Mesenchymal stem cell (in vitro differentiated cells and primary cell): ENCODE data around the gene ICOS.

Source experiments
- DNase-seq: peaks from one replicate; pipeline ENCODE4 v3.0.0-alpha.2; 2013
- H2AFZ ChIP-seq: one replicate; pipeline ENCODE4 v1.6.1; 2013; ENCODE audit warnings: low read depth, mild to moderate bottlenecking, control low read depth, inconsistent platforms, low read length, moderate library complexity
- H2AK5ac ChIP-seq: 2 replicates; pipeline ENCODE4 v1.6.1; 2013; ENCODE audit warnings: low read length, moderate library complexity, mild to moderate bottlenecking, inconsistent platforms; ENCODE audit not compliant: severe bottlenecking
- H2BK120ac ChIP-seq: one replicate; pipeline ENCODE4 v1.6.1; 2013; ENCODE audit warnings: low read depth, mild to moderate bottlenecking, inconsistent platforms, low read length, moderate library complexity
- H2BK12ac ChIP-seq, 2 experiments: one replicate each; pipeline ENCODE4 v1.6.1; 2013; ENCODE audit warnings: inconsistent platforms in 2 of 2, low read length in 2 of 2, mild to moderate bottlenecking in 2 of 2, moderate library complexity in 2 of 2, control low read depth in 1 of 2
- H2BK15ac ChIP-seq: one replicate; pipeline ENCODE4 v1.6.1; 2013; ENCODE audit warnings: mild to moderate bottlenecking, low read depth, inconsistent platforms; ENCODE audit not compliant: poor library complexity, severe bottlenecking
- H2BK5ac ChIP-seq: 2 replicates; pipeline ENCODE4 v1.6.1; 2013; ENCODE audit warnings: low read depth, mild to moderate bottlenecking, low read length, control low read depth, inconsistent platforms; ENCODE audit not compliant: poor library complexity, severe bottlenecking
- H3K14ac ChIP-seq, 2 experiments: one replicate each; pipeline ENCODE4 v1.6.1; 2013; ENCODE audit warnings: inconsistent platforms in 2 of 2, low read length in 2 of 2, control low read depth in 1 of 2, mild to moderate bottlenecking in 1 of 2, moderate library complexity in 1 of 2
- H3K18ac ChIP-seq, 2 experiments: one replicate each; pipeline ENCODE4 v1.6.1; 2013; ENCODE audit warnings: inconsistent platforms in 2 of 2, low read length in 2 of 2, control low read depth in 1 of 2, low read depth in 1 of 2, mild to moderate bottlenecking in 1 of 2
- H3K23ac ChIP-seq, 2 experiments: one replicate each; pipeline ENCODE4 v1.6.1; 2013; ENCODE audit warnings: inconsistent platforms in 2 of 2, low read length in 2 of 2, mild to moderate bottlenecking in 2 of 2, moderate library complexity in 2 of 2, control low read depth in 1 of 2
- H3K27ac ChIP-seq: 2 replicates; pipeline ENCODE4 v1.5.1; 2013; ENCODE audit warnings: mild to moderate bottlenecking, moderate library complexity, low read length, control low read depth, inconsistent platforms; ENCODE audit not compliant: poor library complexity, severe bottlenecking
- H3K27me3 ChIP-seq, 2 experiments: 2 replicates each; pipeline versions ENCODE4 v1.6.1 to v1.7.0; 2013; ENCODE audit warnings: low read length in 2 of 2, mild to moderate bottlenecking in 2 of 2, moderate library complexity in 2 of 2, control low read depth in 1 of 2, inconsistent platforms in 1 of 2; ENCODE audit not compliant: control insufficient read depth in 1 of 2, insufficient read depth in 1 of 2
- H3K36me3 ChIP-seq, 2 experiments: 2 replicates each; pipeline versions ENCODE4 v1.6.1 to v1.7.0; 2013; ENCODE audit warnings: low read length in 2 of 2, control low read depth in 1 of 2, inconsistent platforms in 1 of 2, low read depth in 1 of 2, mild to moderate bottlenecking in 1 of 2; ENCODE audit not compliant: insufficient read depth in 2 of 2, control insufficient read depth in 1 of 2
- H3K4ac ChIP-seq, 2 experiments: one replicate each; pipeline ENCODE4 v1.6.1; 2013; ENCODE audit warnings: inconsistent platforms in 2 of 2, low read length in 2 of 2, mild to moderate bottlenecking in 2 of 2, moderate library complexity in 2 of 2, control low read depth in 1 of 2, low read depth in 1 of 2
- H3K4me1 ChIP-seq: 2 replicates; pipeline ENCODE4 v1.6.1; 2013; ENCODE audit warnings: low read depth, low read length, control low read depth; ENCODE audit not compliant: control insufficient read depth, insufficient read depth
- H3K4me2 ChIP-seq: 2 replicates; pipeline ENCODE4 v1.6.1; 2013; ENCODE audit warnings: low read length, mild to moderate bottlenecking, inconsistent platforms; ENCODE audit not compliant: poor library complexity, severe bottlenecking
- H3K4me3 ChIP-seq, 2 experiments: 2 replicates each; pipeline versions ENCODE4 v1.5.1 to v1.7.0; 2013; ENCODE audit warnings: low read length in 2 of 2, mild to moderate bottlenecking in 2 of 2, control low read depth in 1 of 2, low read depth in 1 of 2; ENCODE audit not compliant: insufficient read depth in 1 of 2
- H3K79me1 ChIP-seq: replicated peaks from 2 replicates; pipeline ENCODE4 v1.6.1; 2013; ENCODE audit warnings: mild to moderate bottlenecking, control low read depth, low read length, inconsistent platforms; ENCODE audit not compliant: poor library complexity, severe bottlenecking
- H3K9ac ChIP-seq: 2 replicates; pipeline ENCODE4 v1.7.0; 2013; ENCODE audit warnings: mild to moderate bottlenecking, low read length, moderate library complexity
- H3K9me3 ChIP-seq: 2 replicates; pipeline ENCODE4 v1.7.0; 2013; ENCODE audit warnings: mild to moderate bottlenecking, low read length; ENCODE audit not compliant: control insufficient read depth
- H4K8ac ChIP-seq: one replicate; pipeline ENCODE4 v1.6.1; 2013; ENCODE audit warnings: inconsistent platforms, mild to moderate bottlenecking, low read length, moderate library complexity
- H4K91ac ChIP-seq: one replicate; pipeline ENCODE4 v1.6.1; 2013; ENCODE audit warnings: mild to moderate bottlenecking, low read length, inconsistent platforms
- WGBS: methylation state at CpG from one replicate; pipeline ENCODE4 v1.1.7; 2013; ENCODE audit warnings: mixed read lengths; 5-methylcytosine and 5-hydroxymethylcytosine counted together

ICOS gene

GRCh38 chr2:203900253-203900652 lies 36.3 kb upstream of the ICOS start:
- Histone ChIP-seq H2BK12ac (no peak overlapping the region), H2AFZ (no peak overlapping the region), H3K79me1 (no peaks in the 10 kb centered on the region), H3K4me3 (no peak overlapping the region), H2BK5ac (no peak overlapping the region), H3K4me1 (no peaks in the 10 kb centered on the region), H3K27ac (no peak overlapping the region), H4K91ac (no peak overlapping the region), H3K18ac (no peak overlapping the region), H3K9me3 (peaks cover 29% of the 10 kb centered on the region), H3K23ac (no peak overlapping the region), H3K9ac (no peak overlapping the region), H2AK5ac (no peak overlapping the region), H3K14ac (no peak overlapping the region), H3K4me2 (no peak overlapping the region), H2BK15ac (no peak overlapping the region), H3K36me3 (no peaks in the 10 kb centered on the region), H2BK120ac (no peak overlapping the region), H3K27me3 (no peaks in the 10 kb centered on the region), H3K4ac (no peak overlapping the region), H4K8ac (no peak overlapping the region)
- no peak for DNase-seq
- WGBS, result 75% methylated on average over 2 of the region's 2 CpGs

GRCh38 chr2:203904022-203904421 lies 32.5 kb upstream of the ICOS start:
- Histone ChIP-seq H4K8ac (no peak overlapping the region), H2BK15ac (no peak overlapping the region), H2BK12ac (no peak overlapping the region), H2AK5ac (no peak overlapping the region), H2AFZ (no peak overlapping the region), H3K18ac (no peak overlapping the region), H3K9ac (no peak overlapping the region), H3K27ac (no peak overlapping the region), H2BK5ac (no peak overlapping the region), H3K27me3 (no peaks in the 10 kb centered on the region), H3K4me2 (no peak overlapping the region), H3K4me1 (peaks cover 2% of the 10 kb centered on the region), H3K36me3 (no peaks in the 10 kb centered on the region), H3K79me1 (no peaks in the 10 kb centered on the region), H3K4ac (no peak overlapping the region), H3K14ac (no peak overlapping the region), H3K4me3 (no peak overlapping the region), H3K9me3 (peaks cover 29% of the 10 kb centered on the region), H4K91ac (no peak overlapping the region), H2BK120ac (no peak overlapping the region), H3K23ac (no peak overlapping the region)
- WGBS, result 95% methylated on average over 4 of the region's 4 CpGs
- no peak for DNase-seq

GRCh38 chr2:203905656-203906055 lies 30.9 kb upstream of the ICOS start:
- no peak overlapping the region for H4K8ac ChIP-seq

GRCh38 chr2:203908066-203908796 lies 28.3 kb upstream of the ICOS start:
- peaks cover under 1% of the 10 kb centered on the region for H3K9me3 ChIP-seq
- H3K4ac ChIP-seq, result no peak overlapping the region
- peak overlapping the region; percentile 15 for H4K8ac ChIP-seq
- no peak overlapping the region for H3K27ac ChIP-seq
- peaks cover 2% of the 10 kb centered on the region for H3K4me1 ChIP-seq
- H2BK12ac ChIP-seq, result no peak overlapping the region
- H3K14ac ChIP-seq, result no peak overlapping the region
- no peak overlapping the region for H2AFZ ChIP-seq
- no peaks in the 10 kb centered on the region for H3K27me3 ChIP-seq
- H2BK120ac ChIP-seq, result no peak overlapping the region
- H3K9ac ChIP-seq, result no peak overlapping the region
- peak overlapping the region in 1 of 2 experiments; percentile 50 for H3K18ac ChIP-seq
- no peak overlapping the region for H2BK5ac ChIP-seq
- no peak overlapping the region for H4K91ac ChIP-seq
- no peak overlapping the region for H3K4me2 ChIP-seq
- H2BK15ac ChIP-seq, result no peak overlapping the region
- no peak overlapping the region for H3K23ac ChIP-seq
- WGBS, result 100% methylated on average over 5 of the region's 6 CpGs
- no peak overlapping the region for H3K4me3 ChIP-seq
- DNase-seq, result no peak
- no peaks in the 10 kb centered on the region for H3K36me3 ChIP-seq
- H2AK5ac ChIP-seq, result no peak overlapping the region
- H3K79me1 ChIP-seq, result no peaks in the 10 kb centered on the region

More at GRCh38 chr2:203905656-203906055, 30.9 kb upstream of the ICOS start:
- Histone ChIP-seq H3K27ac (no peak overlapping the region), H3K14ac (no peak overlapping the region), H3K4me3 (no peak overlapping the region), H3K79me1 (no peaks in the 10 kb centered on the region), H3K4ac (no peak overlapping the region), H3K18ac (no peak overlapping the region), H3K27me3 (no peaks in the 10 kb centered on the region), H2BK15ac (no peak overlapping the region), H2AFZ (no peak overlapping the region), H2BK12ac (no peak overlapping the region), H2BK120ac (no peak overlapping the region), H2AK5ac (no peak overlapping the region), H3K9ac (no peak overlapping the region), H3K9me3 (peaks cover 23% of the 10 kb centered on the region), H2BK5ac (no peak overlapping the region), H3K4me2 (no peak overlapping the region), H3K23ac (no peak overlapping the region), H4K91ac (no peak overlapping the region), H3K36me3 (no peaks in the 10 kb centered on the region), H3K4me1 (peaks cover 2% of the 10 kb centered on the region)
- DNase-seq, result no peak
